GM15510 (cell line): ENCODE measurements around the gene DYNC1I1.

ENCODE experiments used
- POLR2A ChIP-seq: IDR thresholded peaks from 3 replicates; pipeline ENCODE4 v1.6.1; 2011; ENCODE audit warnings: borderline replicate concordance; ENCODE audit not compliant: insufficient read length; ENCODE audit errors: extremely low read depth

DYNC1I1 gene

DNA sequence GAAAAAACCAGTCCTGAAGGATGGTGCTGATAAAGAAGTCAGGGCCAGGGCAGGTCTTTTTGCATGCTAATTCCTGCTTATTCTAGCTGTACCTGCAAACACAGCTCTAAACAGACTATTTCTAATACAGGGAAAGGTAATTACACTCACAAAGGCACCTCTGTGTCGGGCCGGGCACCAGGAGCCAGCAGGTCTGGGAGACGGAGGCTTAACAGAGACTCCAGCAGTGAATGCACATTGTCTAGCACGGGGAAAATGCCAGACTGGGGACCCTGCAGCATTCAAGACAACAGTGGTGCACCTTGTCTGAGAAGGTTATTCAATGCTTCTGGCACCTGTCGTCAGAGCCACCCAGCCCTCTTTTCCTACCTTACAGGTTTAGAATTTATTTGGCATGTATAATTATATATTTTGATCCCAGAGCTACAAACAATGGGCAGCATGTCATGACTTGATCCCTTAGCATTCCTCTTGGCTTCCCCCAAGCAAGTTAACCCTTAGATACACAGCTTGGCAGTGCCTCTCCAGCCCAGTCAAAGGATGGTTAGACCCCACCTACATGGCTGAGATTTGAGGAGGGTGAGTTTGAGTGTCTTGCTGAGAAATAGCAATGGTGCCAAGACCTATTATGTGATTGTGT, 364.4 kb downstream of the DYNC1I1 start:
- no peak for TF ChIP-seq POLR2A

DNA sequence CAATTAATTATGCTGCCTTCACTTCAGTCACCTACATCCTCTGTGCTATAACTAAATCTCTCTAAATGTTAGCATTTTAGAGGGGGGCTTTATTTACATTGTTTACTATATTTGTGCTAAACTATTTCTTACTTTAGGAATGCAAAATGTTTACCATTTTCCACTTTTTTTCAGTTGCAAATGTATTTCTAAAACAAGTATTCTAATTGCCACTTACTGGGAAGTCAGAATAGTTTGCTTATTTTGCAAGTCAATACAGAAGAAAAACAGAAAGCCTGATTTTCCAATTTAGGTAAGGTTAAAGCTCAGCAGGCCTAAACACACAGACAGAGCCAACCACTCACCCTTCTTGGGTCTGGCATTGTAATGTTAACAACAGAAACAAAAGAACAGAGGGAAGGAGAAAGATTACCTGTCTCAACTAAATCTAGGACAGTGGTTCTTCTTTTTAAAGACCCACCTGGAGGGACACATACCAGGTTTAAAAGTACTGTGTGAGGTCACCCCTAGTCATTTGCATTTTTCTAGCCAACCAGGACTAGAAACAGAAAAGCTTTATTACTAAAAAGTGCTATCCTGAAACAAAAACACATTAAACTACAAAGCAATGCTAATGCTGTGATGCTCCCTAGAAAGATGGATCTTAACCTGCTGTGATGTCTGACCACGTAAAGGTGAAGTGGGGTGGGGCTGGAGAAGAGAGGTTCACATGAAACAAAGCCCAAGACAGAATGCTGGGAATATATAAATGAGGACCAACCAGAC, 371.3 kb downstream of the DYNC1I1 start:
- no peak for TF ChIP-seq POLR2A

- no peak for TF ChIP-seq POLR2A
Measured at GRCh38 chr7:96144260-96144526, 371.8 kb downstream of the DYNC1I1 start.
